GM20000 (cell line): Measurements from ENCODE around the gene TMEM167B.

ENCODE experiments used
- DNase-seq: peaks from one replicate; pipeline ENCODE4 v3.0.0; 2012; ENCODE audit warnings: low spot score
- CTCF ChIP-seq: IDR thresholded peaks from 2 replicates; pipeline ENCODE4 v1.5.1; 2012; ENCODE audit warnings: mild to moderate bottlenecking, control low read depth; ENCODE audit errors: extremely low read depth, missing control alignments

TMEM167B gene

GRCh38 chr1:109083923-109084322 is 6.6 kb upstream of the TMEM167B start:
- no peak for DNase-seq

GRCh38 chr1:109084563-109085517 is 5.7 kb upstream of the TMEM167B start:
- no peak for TF ChIP-seq CTCF
- DNase-seq, result no peak

More at GRCh38 chr1:109083923-109084322, 6.6 kb upstream of the TMEM167B start:
- no peak for TF ChIP-seq CTCF

GRCh38 chr1:109089242-109090015 is 1.1 kb upstream of the TMEM167B start:
- DNase-seq, result peak; percentile 55
- peak; percentile 78 for TF ChIP-seq CTCF

- no peak for DNase-seq
- TF ChIP-seq CTCF, result no peak
These were observed 694 bp downstream of the TMEM167B start for GRCh38 chr1:109091078-109091838.

GRCh38 chr1:109091839-109092193 is 1.3 kb downstream of the TMEM167B start:
- DNase-seq, result no peak

GRCh38 chr1:109094377-109094803 is 3.8 kb downstream of the TMEM167B start:
- TF ChIP-seq CTCF, result no peak
- DNase-seq, result no peak

More at GRCh38 chr1:109091839-109092193, 1.3 kb downstream of the TMEM167B start:
- TF ChIP-seq CTCF, result no peak
